Stimulated activated CD4-positive, alpha-beta T cell treated with anti-CD3 and anti-CD28 coated beads, TNF-alpha, amount 100 ng/mL, for 1 hour (primary cell): Measurements from ENCODE around the gene ANKRD28.

Source experiments
- DNase-seq, 3 donors: peaks; one replicate each; pipeline ENCODE4 v3.0.0-alpha.2; 2020; ENCODE audit warnings: low read depth in 3 of 3, low spot score in 1 of 3

The ANKRD28 gene

DNA sequence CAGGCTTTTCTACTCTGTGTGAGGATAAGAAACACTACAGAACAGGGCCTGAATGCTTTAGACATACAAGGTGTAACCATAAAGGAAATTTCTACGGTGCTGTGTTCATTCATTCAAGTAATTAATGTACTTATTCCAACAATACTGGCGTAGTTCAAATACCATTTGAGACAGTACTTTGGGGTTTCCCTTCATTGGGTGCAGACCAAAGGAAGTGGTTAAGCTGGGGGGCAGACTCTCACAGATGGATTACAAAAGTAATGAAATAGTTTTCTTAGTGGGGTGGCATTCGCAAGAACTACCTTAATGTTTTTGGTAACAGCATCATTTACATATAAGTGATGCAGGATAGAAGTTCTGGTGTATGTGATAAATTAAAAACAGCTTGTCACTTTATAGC is 130.3 kb downstream of the ANKRD28 start:
- no peak for DNase-seq

- no peak for DNase-seq
These were observed 131.5 kb downstream of the ANKRD28 start for GRCh38 chr3:15666277-15666676.

GRCh38 chr3:15665510-15666150 is 132.1 kb downstream of the ANKRD28 start:
- no peak for DNase-seq

- no peak for DNase-seq
These were observed 133.6 kb downstream of the ANKRD28 start for GRCh38 chr3:15664144-15664543.

DNA sequence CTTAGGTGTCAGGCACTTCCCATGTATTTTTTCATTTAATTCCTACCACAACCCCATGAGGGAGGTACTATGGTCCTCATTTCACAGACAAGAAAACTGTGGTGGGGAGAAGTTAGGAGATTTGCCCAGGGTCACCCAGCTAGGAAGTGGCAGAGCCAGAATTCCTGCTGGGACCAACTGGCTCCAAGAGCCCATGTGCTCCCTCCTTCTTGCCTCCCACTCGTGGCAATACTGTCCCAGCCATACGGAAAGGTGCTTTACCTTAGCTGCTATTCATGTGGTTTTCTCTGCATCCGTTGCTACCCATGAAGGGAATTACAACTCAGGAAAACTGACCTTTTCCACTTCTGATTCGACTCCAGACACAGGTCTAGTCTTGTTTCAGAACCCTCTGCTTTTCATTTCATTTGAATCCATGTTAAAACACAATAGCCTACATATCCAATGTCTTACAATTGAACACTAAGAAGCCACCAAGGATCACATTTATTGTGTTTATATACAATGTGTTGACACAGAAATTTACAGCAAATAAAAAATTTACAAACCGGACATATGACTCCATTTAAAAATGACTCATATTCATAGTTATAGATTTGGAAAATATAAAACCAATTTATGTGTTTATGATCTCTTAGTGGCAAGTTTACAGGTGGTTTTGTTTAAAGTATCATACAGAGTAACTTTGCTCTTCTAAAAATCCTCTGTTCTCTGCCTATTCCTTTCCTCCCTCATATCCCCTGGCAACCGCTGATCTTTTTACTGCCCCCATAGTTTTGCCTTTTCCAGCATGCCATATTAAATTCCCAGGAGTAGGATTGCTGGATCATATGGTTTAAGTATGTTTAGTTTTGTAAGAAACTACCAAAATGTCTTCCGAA is 137.5 kb downstream of the ANKRD28 start:
- no peak for DNase-seq

DNA sequence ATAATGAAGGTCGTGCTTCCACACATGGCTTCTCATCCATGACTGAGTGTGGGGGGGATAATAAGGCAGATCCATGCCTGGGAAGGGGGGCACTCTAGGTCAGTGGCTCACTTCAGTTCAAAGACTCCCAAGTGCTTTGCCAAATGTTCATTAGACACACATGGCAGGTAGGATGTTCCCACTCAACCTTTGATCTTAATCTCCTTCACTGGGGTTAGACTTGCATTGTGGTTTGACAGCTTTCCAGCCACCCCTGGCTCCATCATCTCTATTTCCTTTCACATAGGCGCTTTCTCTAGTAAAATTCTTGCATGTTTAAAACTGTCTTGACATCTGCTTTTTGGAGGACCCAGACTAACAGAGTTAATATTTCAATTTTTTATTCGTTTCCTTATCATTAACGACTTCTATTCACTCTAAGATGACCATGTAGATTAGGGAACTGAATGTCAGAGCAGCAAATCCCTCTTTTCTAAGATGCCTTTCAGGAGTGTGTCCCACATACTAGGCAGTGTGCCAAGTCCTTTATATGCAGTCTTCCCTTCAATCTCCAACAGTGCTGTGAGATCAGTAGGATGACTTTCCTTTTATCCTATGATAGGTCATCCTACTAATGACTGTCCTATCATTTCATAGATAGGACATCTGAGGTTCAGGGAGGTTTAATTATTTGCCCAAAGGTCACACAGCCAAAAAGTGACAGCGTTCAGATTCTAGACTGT is 138.4 kb downstream of the ANKRD28 start:
- no peak for DNase-seq

GRCh38 chr3:15657016-15657415 is 140.8 kb downstream of the ANKRD28 start:
- no peak for DNase-seq

GRCh38 chr3:15656342-15656741 is 141.4 kb downstream of the ANKRD28 start:
- no peak for DNase-seq

- DNase-seq = no peak
These were observed 142.9 kb downstream of the ANKRD28 start for GRCh38 chr3:15654891-15655290.

DNA sequence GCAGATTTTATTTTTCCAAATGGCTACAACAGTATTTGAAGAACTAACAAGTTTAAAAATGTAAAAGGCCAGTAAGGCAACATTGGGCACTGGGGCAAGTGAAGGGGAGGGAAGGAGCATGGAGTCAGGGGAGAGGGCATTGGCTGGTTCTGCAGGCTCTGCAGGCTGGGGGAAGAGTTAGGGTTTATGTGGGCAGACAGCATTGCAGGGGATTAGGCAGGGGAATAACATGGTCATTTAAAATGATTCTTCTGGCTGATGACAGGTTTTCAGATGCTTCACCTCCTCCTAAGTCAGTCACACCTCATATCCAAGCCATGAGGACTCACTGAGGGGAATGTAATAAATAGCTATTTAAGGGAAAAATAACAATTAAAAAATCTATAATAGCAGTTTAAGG is 143.7 kb downstream of the ANKRD28 start:
- no peak for DNase-seq

- no peak for DNase-seq
These were observed 144.5 kb downstream of the ANKRD28 start for GRCh38 chr3:15653321-15653720.

DNA sequence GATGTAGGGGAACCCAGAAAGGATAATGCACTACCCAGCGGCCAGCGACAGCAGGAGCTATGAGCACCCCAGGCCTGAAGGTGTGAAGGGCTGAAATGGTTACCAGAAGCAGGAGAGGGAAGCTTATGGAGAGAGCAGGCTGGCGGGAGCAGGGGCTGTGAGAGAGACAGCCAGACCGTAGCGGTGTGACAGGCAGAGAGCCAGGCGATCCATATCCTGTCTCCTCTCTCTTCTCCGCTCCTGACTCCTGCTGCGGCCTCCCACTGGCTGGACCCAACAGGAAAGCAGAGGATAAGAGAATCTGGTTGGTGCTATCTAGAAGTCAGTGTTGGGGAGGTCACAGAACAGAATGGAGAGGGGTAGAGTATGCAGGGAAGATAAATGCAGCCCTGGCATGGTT is 146.4 kb downstream of the ANKRD28 start:
- DNase-seq = no peak

DNA sequence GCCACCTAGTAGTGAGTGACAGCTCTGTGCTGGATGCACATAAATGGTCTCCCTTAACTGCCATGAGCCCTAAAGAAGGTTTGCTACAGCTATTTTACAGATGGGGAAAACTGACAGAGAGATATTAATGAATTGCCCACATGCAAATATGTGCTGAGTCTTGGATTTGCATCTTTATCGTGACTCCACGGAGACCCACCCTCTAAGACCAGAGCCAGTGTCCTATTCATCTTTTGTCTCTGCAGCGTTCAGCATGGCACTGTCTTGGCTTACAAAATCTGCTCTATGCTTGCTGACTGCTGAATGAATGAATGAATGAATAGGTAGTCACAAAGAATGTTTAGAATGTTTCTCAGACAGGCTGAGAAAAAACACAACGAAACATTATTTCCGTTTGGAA is 147.9 kb downstream of the ANKRD28 start:
- no peak for DNase-seq

- no peak for DNase-seq
These were observed 148.4 kb downstream of the ANKRD28 start for GRCh38 chr3:15649341-15649740.

DNA sequence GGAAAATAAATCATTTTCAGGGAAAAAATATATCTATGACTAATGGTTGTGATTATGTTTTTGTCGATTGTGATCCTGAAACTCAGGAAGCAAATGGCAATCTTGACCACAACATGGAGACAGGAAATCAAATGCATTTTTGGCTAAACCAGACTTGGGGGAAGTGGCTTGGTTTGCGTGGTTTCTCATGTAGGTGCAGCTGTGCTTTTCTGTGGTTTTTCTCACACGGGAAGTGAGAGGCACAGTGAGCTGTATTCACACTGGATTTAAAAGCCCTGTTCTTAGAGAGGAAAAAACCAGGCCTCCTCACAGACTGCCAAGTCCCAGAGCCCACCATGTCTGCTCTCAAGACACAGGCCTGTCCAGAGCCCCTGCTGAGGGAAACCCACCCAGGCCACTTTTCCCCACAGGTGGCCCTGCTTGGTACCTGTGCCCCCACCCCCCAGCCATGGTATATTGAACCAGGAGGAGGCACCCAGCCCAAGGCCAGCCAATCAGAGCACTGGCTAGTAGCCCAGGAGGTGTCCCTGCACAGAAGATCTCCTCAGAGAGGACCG is 150.1 kb downstream of the ANKRD28 start:
- no peak for DNase-seq

- DNase-seq = no peak
These were observed 150.8 kb downstream of the ANKRD28 start for GRCh38 chr3:15646851-15647511.

DNA sequence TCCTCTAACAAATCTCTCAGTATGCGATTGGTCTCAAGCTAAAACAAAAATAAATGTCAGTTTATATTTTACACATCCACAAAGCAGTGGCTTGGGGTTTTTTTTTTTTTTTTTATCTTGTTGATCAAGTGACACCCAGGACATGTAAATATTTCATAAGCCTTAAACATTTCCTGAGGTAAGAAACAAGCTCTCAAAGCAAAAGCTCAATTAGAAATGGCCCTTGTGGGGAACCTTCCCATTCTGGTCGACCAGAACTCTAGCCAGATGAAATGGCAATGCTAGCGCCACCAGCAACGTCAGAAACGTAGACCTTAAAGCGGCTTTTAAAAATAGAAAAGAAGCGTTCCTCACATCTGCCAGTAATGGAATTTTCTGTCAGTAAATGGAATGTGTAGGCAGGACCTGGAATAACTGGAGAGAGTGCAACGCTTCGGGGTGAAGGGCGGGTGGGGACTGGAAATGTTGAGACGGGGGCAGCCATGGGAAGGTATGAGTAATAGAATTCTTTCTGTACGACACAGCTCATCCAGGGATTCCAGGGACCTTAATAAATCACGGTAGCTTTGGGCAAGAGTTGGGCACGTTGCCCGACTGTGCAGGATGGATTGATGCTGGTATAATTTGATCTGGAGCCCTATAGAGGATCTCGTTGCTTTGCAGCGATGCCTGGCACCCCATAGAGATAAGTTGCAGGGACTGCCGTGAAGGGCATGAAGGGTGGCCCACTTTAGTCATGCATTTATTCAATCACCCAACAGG is 151.9 kb downstream of the ANKRD28 start:
- DNase-seq = no peak

DNA sequence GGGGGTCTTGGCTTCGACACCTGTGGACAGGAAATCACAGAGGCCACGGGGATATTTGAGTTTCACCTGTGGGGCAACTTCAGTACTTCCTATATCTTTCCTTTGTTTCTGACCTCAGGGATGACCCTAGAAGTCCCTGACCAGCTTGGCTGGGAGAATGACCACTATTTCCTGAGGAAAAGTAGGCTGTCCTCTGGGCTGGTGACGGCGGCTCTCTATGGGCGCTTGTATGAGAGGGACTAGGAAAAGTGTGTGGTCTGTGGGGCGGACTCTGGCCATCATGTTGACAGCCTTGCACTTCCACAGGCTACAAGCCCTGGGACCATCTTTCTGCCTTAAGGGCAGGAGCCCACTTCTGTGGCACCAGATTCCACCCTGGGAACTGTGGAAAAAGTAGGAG is 152.5 kb downstream of the ANKRD28 start:
- no peak for DNase-seq

DNA sequence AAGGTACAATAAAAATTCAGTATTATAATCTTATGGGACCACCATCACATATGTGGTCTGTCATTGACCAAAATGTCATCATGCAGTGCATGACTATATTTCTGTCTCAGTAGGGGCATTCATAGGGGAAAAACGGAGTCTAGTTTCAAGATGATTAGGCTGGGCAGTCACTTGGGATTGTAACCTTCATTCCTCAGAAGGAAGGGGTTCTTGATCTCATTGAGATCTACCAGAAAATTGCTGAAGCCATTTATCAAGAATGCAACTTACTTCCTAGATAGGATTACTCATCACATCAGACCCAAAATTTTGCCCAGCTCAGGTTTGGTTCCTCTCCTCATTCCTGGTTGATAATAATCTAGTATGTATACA is 158.9 kb downstream of the ANKRD28 start:
- no peak for DNase-seq

GRCh38 chr3:15638193-15638890 is 159.4 kb downstream of the ANKRD28 start:
- DNase-seq = no peak
